HG02798 (cell line): ENCODE measurements around the gene ADRA2B.

Experiments used
- ATAC-seq: cut with Tn5 transposase; IDR thresholded peaks from one replicate; pipeline ENCODE4 v1.9.1; 2021; ENCODE audit warnings: mild to moderate bottlenecking; ENCODE audit not compliant: unreplicated experiment, poor library complexity

Gene ADRA2B

GRCh38 chr2:96138179-96139145 is 22.1 kb upstream of the ADRA2B start, which contains the start of gene ASTL:
Gene ASTL (minus strand): TSS chr2:96138502. CDS start chr2:96138436, 66 bp downstream.
- peak; percentile 23 for ATAC-seq

GRCh38 chr2:96137321-96138178 is 21.2 kb upstream of the ADRA2B start:
- no peak for ATAC-seq

- ATAC-seq = no peak
These were observed 19.9 kb upstream of the ADRA2B start for GRCh38 chr2:96136129-96136720.

- ATAC-seq = no peak
These were observed 19.2 kb upstream of the ADRA2B start for GRCh38 chr2:96135621-96136020.

GRCh38 chr2:96135171-96135570 is 18.8 kb upstream of the ADRA2B start:
- ATAC-seq = no peak

GRCh38 chr2:96134421-96134820 is 18.1 kb upstream of the ADRA2B start:
- ATAC-seq = no peak

GRCh38 chr2:96131813-96132745 is 15.7 kb upstream of the ADRA2B start:
- no peak for ATAC-seq

- ATAC-seq = no peak
These were observed 14.9 kb upstream of the ADRA2B start for GRCh38 chr2:96131152-96131812.

- no peak for ATAC-seq
These were observed 14.1 kb upstream of the ADRA2B start for GRCh38 chr2:96130483-96130882.

GRCh38 chr2:96129528-96130120 is 13.3 kb upstream of the ADRA2B start:
- ATAC-seq = no peak

- ATAC-seq = no peak
These were observed 12.1 kb upstream of the ADRA2B start for GRCh38 chr2:96128456-96128855.

GRCh38 chr2:96124406-96125265 is 8.3 kb upstream of the ADRA2B start:
- ATAC-seq = no peak

GRCh38 chr2:96123936-96124335 is 7.6 kb upstream of the ADRA2B start:
- ATAC-seq = no peak

GRCh38 chr2:96123290-96123689 is 6.9 kb upstream of the ADRA2B start:
- ATAC-seq = no peak

- no peak for ATAC-seq
These were observed 6.0 kb upstream of the ADRA2B start for GRCh38 chr2:96122391-96122790.

GRCh38 chr2:96121414-96121813 is 5.0 kb upstream of the ADRA2B start:
- no peak for ATAC-seq

GRCh38 chr2:96120991-96121390 is 4.6 kb upstream of the ADRA2B start:
- ATAC-seq = no peak
